WTC11 (cell line): ENCODE results near the gene FAM53A. TPM values are rescaled to one million over a fixed set of nuclear protein-coding genes. Genes with fewer than 3 reads are reported as not detected.

ENCODE experiments used
- ATAC-seq: fragments of 200-7000 bp; cut with Tn5 transposase; 2 replicates; pipeline ENCODE4 v1.10.0; 2021; ENCODE audit warnings: mild to moderate bottlenecking, moderate library complexity
- CTCF ChIA-PET: fragments of 300-600 bp; sonication (Branson Sonifier 250); formaldehyde crosslinking; loops from one replicate; lab custom pipeline; 2021; ENCODE audit warnings: antibody characterized with exemption; lab: Charles Lee
- POLR2A ChIA-PET: fragments of 350-600 bp; sonication (Branson Sonifier 250); formaldehyde crosslinking; loops from one replicate; lab custom pipeline; 2021; ENCODE audit warnings: antibody characterized with exemption; lab: Charles Lee
- DNase-seq: peaks from one replicate; pipeline ENCODE4 v3.0.0; 2021; ENCODE audit warnings: low spot score
- H3K27ac Mint-ChIP-seq: 2 replicates; pipeline ENCODE4 v1.8.0; 2021; ENCODE audit warnings: mixed read lengths
- H3K27me3 Mint-ChIP-seq: 2 replicates; pipeline ENCODE4 v1.8.0; 2021; ENCODE audit warnings: low read depth, mild to moderate bottlenecking, moderate library complexity, mixed read lengths
- H3K36me3 Mint-ChIP-seq: 2 replicates; pipeline ENCODE4 v1.8.0; 2021; ENCODE audit warnings: mixed read lengths
- H3K4me1 Mint-ChIP-seq: 2 replicates; pipeline ENCODE4 v1.8.0; 2022; ENCODE audit warnings: mixed read lengths
- H3K4me3 Mint-ChIP-seq: 2 replicates; pipeline ENCODE4 v1.8.0; 2021; ENCODE audit warnings: mild to moderate bottlenecking, moderate library complexity, mixed read lengths
- H3K9me3 Mint-ChIP-seq: 2 replicates; pipeline ENCODE4 v1.8.0; 2021; ENCODE audit warnings: mixed read lengths
- E2F4 ChIP-seq: sonication (generic); formaldehyde crosslinking; IDR thresholded peaks from 2 replicates; pipeline ENCODE4 v1.8.1; 2022; ENCODE audit warnings: low read depth, mild to moderate bottlenecking, moderate library complexity, missing genetic modification reagents, borderline replicate concordance
- EMX1 ChIP-seq: fragments of 250-450 bp; sonication (Bioruptor Pico); IDR thresholded peaks from 2 replicates; pipeline ENCODE4 v1.8.0; 2021; ENCODE audit warnings: mild to moderate bottlenecking
- ETV6 ChIP-seq: sonication (generic); formaldehyde crosslinking; IDR thresholded peaks from 2 replicates; pipeline ENCODE4 v1.8.1; 2022; ENCODE audit warnings: mild to moderate bottlenecking, missing genetic modification reagents
- HMGXB4 ChIP-seq: sonication (generic); formaldehyde crosslinking; IDR thresholded peaks from 2 replicates; pipeline ENCODE4 v1.8.1; 2023; ENCODE audit warnings: mild to moderate bottlenecking, moderate library complexity, missing genetic modification reagents
- SMAD4 ChIP-seq: sonication (generic); formaldehyde crosslinking; IDR thresholded peaks from 2 replicates; pipeline ENCODE4 v1.8.0; 2022; ENCODE audit warnings: mild to moderate bottlenecking, missing genetic modification reagents
- ZNF423 ChIP-seq: fragments of 250-450 bp; sonication (Bioruptor Pico); IDR thresholded peaks from 2 replicates; pipeline ENCODE4 v2.1.2; 2022; ENCODE audit warnings: mild to moderate bottlenecking, moderate library complexity
- total RNA-seq: library from RNA; stranded (reverse); gene quantifications from 3 replicates; pipeline ENCODE4 v1.2.3, GENCODE V29; 2021
- TF ChIP-seq, protein P1 (sequence below): sonication (generic); formaldehyde crosslinking; IDR thresholded peaks from 2 replicates; pipeline ENCODE4 v1.8.0; 2022; ENCODE audit warnings: mild to moderate bottlenecking, missing genetic modification reagents
- TF ChIP-seq, protein P2 (sequence below): fragments of 200-600 bp; IDR thresholded peaks from 2 replicates; pipeline ENCODE4 v1.8.0; 2022; ENCODE audit warnings: antibody characterized with exemption
- TF ChIP-seq, protein P3 (sequence below): sonication (generic); formaldehyde crosslinking; conservative IDR thresholded peaks from 2 replicates; pipeline ENCODE4 v1.8.1; 2023; ENCODE audit warnings: mild to moderate bottlenecking, low read depth, missing genetic modification reagents, moderate library complexity
- TF ChIP-seq, protein P4 (sequence below): fragments of 250-450 bp; sonication (Bioruptor Pico); IDR thresholded peaks from 2 replicates; pipeline ENCODE4 v1.9.0; 2021; ENCODE audit warnings: mild to moderate bottlenecking

Gene FAM53A
- total RNA-seq, 1 experiment from 2014 or later = 2.9 TPM

GRCh38 chr4:1629699-1630083 lies 54.4 kb downstream of the FAM53A start:
- Mint-ChIP-seq H3K9me3 (no peaks in the 10 kb centered on the region), H3K4me1 (no peaks in the 10 kb centered on the region), H3K36me3 (no peaks in the 10 kb centered on the region), H3K27me3 (no peaks in the 10 kb centered on the region), H3K4me3 (no peak overlapping the region), H3K27ac (no peak overlapping the region)
- CTCF ChIA-PET = interaction anchor here (0.6 to 1.8 kb wide), 49 partner anchors 8 to 529 kb away, joined by 3 to 16 read pairs (median 4); no protein-coding TSS in a partner anchor
- no peak for ATAC-seq
- POLR2A ChIA-PET = no interaction called here
- TF ChIP-seq SMAD4 (no peak), HMGXB4 (CRISPR knock-in tag) (peak; percentile 4; the same call in 1 of the 2 replicates)
- TF ChIP-seq, all 79 proteins: peak for 1
- no peak for DNase-seq

GRCh38 chr4:1628892-1629698 lies 55.0 kb downstream of the FAM53A start:
- ChIA-PET CTCF (interaction anchor here (0.6 to 1.8 kb wide), 48 partner anchors 9 to 529 kb away, joined by 3 to 16 read pairs (median 4); no protein-coding TSS in a partner anchor), POLR2A (no interaction called here)
- H3K9me3 Mint-ChIP-seq = no peaks in the 10 kb centered on the region
- no peak overlapping the region for H3K27ac Mint-ChIP-seq
- H3K27me3 Mint-ChIP-seq = no peaks in the 10 kb centered on the region
- ATAC-seq (peak; percentile 93), DNase-seq (peak; percentile 87)
- H3K4me1 Mint-ChIP-seq = no peaks in the 10 kb centered on the region
- TF ChIP-seq, protein P1, sequence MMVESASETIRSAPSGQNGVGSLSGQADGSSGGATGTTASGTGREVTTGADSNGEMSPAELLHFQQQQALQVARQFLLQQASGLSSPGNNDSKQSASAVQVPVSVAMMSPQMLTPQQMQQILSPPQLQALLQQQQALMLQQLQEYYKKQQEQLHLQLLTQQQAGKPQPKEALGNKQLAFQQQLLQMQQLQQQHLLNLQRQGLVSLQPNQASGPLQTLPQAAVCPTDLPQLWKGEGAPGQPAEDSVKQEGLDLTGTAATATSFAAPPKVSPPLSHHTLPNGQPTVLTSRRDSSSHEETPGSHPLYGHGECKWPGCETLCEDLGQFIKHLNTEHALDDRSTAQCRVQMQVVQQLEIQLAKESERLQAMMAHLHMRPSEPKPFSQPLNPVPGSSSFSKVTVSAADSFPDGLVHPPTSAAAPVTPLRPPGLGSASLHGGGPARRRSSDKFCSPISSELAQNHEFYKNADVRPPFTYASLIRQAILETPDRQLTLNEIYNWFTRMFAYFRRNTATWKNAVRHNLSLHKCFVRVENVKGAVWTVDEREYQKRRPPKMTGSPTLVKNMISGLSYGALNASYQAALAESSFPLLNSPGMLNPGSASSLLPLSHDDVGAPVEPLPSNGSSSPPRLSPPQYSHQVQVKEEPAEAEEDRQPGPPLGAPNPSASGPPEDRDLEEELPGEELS (CRISPR knock-in tag) = peak; percentile 38; the same call in 1 of the 2 replicates
- TF ChIP-seq, protein P2, sequence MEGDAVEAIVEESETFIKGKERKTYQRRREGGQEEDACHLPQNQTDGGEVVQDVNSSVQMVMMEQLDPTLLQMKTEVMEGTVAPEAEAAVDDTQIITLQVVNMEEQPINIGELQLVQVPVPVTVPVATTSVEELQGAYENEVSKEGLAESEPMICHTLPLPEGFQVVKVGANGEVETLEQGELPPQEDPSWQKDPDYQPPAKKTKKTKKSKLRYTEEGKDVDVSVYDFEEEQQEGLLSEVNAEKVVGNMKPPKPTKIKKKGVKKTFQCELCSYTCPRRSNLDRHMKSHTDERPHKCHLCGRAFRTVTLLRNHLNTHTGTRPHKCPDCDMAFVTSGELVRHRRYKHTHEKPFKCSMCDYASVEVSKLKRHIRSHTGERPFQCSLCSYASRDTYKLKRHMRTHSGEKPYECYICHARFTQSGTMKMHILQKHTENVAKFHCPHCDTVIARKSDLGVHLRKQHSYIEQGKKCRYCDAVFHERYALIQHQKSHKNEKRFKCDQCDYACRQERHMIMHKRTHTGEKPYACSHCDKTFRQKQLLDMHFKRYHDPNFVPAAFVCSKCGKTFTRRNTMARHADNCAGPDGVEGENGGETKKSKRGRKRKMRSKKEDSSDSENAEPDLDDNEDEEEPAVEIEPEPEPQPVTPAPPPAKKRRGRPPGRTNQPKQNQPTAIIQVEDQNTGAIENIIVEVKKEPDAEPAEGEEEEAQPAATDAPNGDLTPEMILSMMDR = peak; percentile 96
- TF ChIP-seq, protein P3, sequence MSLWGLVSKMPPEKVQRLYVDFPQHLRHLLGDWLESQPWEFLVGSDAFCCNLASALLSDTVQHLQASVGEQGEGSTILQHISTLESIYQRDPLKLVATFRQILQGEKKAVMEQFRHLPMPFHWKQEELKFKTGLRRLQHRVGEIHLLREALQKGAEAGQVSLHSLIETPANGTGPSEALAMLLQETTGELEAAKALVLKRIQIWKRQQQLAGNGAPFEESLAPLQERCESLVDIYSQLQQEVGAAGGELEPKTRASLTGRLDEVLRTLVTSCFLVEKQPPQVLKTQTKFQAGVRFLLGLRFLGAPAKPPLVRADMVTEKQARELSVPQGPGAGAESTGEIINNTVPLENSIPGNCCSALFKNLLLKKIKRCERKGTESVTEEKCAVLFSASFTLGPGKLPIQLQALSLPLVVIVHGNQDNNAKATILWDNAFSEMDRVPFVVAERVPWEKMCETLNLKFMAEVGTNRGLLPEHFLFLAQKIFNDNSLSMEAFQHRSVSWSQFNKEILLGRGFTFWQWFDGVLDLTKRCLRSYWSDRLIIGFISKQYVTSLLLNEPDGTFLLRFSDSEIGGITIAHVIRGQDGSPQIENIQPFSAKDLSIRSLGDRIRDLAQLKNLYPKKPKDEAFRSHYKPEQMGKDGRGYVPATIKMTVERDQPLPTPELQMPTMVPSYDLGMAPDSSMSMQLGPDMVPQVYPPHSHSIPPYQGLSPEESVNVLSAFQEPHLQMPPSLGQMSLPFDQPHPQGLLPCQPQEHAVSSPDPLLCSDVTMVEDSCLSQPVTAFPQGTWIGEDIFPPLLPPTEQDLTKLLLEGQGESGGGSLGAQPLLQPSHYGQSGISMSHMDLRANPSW (CRISPR knock-in tag) = no peak
- TF ChIP-seq, protein P4, sequence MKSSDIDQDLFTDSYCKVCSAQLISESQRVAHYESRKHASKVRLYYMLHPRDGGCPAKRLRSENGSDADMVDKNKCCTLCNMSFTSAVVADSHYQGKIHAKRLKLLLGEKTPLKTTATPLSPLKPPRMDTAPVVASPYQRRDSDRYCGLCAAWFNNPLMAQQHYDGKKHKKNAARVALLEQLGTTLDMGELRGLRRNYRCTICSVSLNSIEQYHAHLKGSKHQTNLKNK (CRISPR knock-in tag) = no peak
- peak; percentile 93 for TF ChIP-seq ZNF423
- no peak for TF ChIP-seq EMX1
- no peak for TF ChIP-seq E2F4 (CRISPR knock-in tag)
- 0 out of 2 replicates have a peak, but pooled peaks have one; percentile 21 for TF ChIP-seq ETV6 (CRISPR knock-in tag)
- no peak overlapping the region for H3K4me3 Mint-ChIP-seq
- no peaks in the 10 kb centered on the region for H3K36me3 Mint-ChIP-seq
